ENCODE data around the gene CPNE2.

CPNE2 gene

DNA sequence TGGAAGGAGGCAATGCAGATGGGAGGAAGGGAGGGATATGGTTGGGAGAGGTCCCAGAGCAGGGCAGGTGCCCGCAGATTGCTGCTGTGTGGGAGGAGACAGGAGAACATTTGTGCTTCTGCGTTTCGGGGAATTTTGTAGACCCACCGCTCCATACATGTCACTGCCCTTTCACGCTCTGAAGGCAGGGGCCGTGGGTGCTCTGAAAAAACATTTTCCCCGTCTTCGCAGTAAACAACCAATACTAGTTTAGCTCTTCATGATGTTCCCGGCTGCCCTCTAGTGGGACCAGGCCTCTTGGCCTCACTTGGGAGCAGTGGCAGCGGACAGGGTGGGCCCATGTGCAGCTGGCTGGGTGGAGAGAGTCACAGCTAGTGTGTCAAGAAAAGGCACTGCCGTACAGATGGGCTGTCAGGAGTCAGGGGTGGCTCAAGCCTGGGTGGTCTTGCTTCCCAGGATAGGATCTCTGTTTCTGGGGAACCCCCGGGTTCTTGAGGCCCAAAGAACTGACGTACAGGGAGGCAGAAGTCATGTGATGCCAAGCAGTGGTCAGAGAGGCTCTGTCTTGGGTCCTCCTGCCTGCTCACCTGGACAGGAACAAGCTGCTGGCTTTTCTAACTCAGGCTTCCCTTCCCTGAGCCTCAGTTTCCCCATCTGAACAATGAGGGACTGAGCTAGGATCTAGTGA, 46.5 kb upstream of the CPNE2 start:
- no peaks in the 10 kb centered on the region for H3K27me3 ChIP-seq (ENCODE audit: insufficient read depth, low read length, poor library complexity)
- ATAC-seq (ENCODE audit: insufficient read depth, low read depth), result no peak
- no peak overlapping the region for H3K4me3 ChIP-seq (ENCODE audit: low read depth in 1 of 2, low read length in 2 of 2)
- H3K9ac ChIP-seq (ENCODE audit: low read depth, low read length), result no peak overlapping the region
- no peak overlapping the region for H3K27ac ChIP-seq (ENCODE audit: low read length)
- H3K4me1 ChIP-seq (ENCODE audit: insufficient read depth, low read length), result peaks cover 9% of the 10 kb centered on the region
- no peaks in the 10 kb centered on the region for H3K9me3 ChIP-seq (ENCODE audit: insufficient read depth, low read length, severe bottlenecking)
- H3K4me2 ChIP-seq (ENCODE audit: insufficient read depth, low read length), result no peak overlapping the region
- TF ChIP-seq, protein P1, sequence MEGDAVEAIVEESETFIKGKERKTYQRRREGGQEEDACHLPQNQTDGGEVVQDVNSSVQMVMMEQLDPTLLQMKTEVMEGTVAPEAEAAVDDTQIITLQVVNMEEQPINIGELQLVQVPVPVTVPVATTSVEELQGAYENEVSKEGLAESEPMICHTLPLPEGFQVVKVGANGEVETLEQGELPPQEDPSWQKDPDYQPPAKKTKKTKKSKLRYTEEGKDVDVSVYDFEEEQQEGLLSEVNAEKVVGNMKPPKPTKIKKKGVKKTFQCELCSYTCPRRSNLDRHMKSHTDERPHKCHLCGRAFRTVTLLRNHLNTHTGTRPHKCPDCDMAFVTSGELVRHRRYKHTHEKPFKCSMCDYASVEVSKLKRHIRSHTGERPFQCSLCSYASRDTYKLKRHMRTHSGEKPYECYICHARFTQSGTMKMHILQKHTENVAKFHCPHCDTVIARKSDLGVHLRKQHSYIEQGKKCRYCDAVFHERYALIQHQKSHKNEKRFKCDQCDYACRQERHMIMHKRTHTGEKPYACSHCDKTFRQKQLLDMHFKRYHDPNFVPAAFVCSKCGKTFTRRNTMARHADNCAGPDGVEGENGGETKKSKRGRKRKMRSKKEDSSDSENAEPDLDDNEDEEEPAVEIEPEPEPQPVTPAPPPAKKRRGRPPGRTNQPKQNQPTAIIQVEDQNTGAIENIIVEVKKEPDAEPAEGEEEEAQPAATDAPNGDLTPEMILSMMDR (IDR thresholded peaks at IDR 0.05; ENCODE audit: borderline replicate concordance, extremely low read depth, low read length, poor library complexity, severe bottlenecking), result no peak
- no peak for TF ChIP-seq EZH2 (IDR thresholded peaks at IDR 0.05; ENCODE audit: borderline replicate concordance, low read depth, low read length, severe bottlenecking)
- no peak for DNase-seq
- no peaks in the 10 kb centered on the region for H3K79me2 ChIP-seq (ENCODE audit: insufficient read depth, low read length)
- H3K36me3 ChIP-seq (ENCODE audit: insufficient read depth, low read length), result no peaks in the 10 kb centered on the region
- no peak overlapping the region for H2AFZ ChIP-seq (ENCODE audit: low read depth, low read length)
- no peaks in the 10 kb centered on the region for H4K20me1 ChIP-seq (ENCODE audit: insufficient read depth, low read length)

DNA sequence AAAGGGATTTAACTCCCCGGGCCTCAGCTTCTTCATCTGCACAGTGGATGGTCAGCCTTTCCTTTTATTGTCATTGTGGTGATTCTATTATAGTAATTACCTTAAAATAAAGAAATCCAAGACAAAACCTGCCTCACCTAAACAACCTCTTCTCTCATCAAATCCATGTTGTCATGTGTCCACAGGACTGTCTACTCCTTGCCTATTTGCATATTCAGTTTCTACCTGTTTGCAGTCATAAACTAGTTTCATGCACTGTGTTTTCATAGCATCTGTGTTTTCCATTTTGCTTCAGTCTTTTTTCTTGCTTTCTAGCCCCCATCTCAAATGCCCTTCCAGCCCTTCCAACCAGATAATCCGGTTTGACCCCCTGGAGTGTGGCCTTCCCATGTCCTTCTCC, 44.3 kb upstream of the CPNE2 start:
- Histone ChIP-seq H3K4me3 (ENCODE audit: low read depth in 1 of 2, low read length in 2 of 2) (no peak overlapping the region), H3K9me3 (ENCODE audit: insufficient read depth, low read length, severe bottlenecking) (no peaks in the 10 kb centered on the region), H3K4me2 (ENCODE audit: insufficient read depth, low read length) (no peak overlapping the region), H3K36me3 (ENCODE audit: insufficient read depth, low read length) (no peaks in the 10 kb centered on the region), H4K20me1 (ENCODE audit: insufficient read depth, low read length) (no peaks in the 10 kb centered on the region), H3K79me2 (ENCODE audit: insufficient read depth, low read length) (no peaks in the 10 kb centered on the region), H3K9ac (ENCODE audit: low read depth, low read length) (no peak overlapping the region), H3K4me1 (ENCODE audit: insufficient read depth, low read length) (no peaks in the 10 kb centered on the region), H2AFZ (ENCODE audit: low read depth, low read length) (no peak overlapping the region), H3K27me3 (ENCODE audit: insufficient read depth, low read length, poor library complexity) (no peaks in the 10 kb centered on the region), H3K27ac (ENCODE audit: low read length) (no peak overlapping the region)
- DNase-seq (no peak), ATAC-seq (ENCODE audit: insufficient read depth, low read depth) (no peak)
- TF ChIP-seq, protein P1 (IDR thresholded peaks at IDR 0.05; ENCODE audit: borderline replicate concordance, extremely low read depth, low read length, poor library complexity, severe bottlenecking), result no peak
- TF ChIP-seq EZH2 (IDR thresholded peaks at IDR 0.05; ENCODE audit: borderline replicate concordance, low read depth, low read length, severe bottlenecking), result no peak

DNA sequence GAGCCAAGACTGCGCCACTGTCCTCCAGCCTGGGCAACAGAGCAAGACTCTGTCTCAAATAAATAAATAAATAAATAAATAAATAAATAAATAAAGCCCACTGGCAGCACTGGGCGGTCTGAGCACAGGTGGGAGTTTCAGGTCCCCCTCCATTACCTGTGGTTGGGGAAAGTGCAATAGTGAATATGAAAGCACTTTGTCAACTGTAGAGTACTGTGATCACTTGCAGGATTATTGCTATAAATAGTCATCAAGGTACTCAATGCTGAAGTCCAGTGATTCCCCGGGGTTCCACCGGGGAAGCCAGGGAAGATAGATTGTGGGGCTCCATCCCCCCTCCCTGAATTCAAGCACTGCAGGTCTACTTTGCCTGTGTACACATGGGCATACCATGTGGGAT, 42.7 kb upstream of the CPNE2 start:
- no peak overlapping the region for H3K27ac ChIP-seq (ENCODE audit: low read length)
- no peak for ATAC-seq (ENCODE audit: insufficient read depth, low read depth)
- no peaks in the 10 kb centered on the region for H3K36me3 ChIP-seq (ENCODE audit: insufficient read depth, low read length)
- H4K20me1 ChIP-seq (ENCODE audit: insufficient read depth, low read length), result no peaks in the 10 kb centered on the region
- no peaks in the 10 kb centered on the region for H3K4me1 ChIP-seq (ENCODE audit: insufficient read depth, low read length)
- no peaks in the 10 kb centered on the region for H3K9me3 ChIP-seq (ENCODE audit: insufficient read depth, low read length, severe bottlenecking)
- H3K9ac ChIP-seq (ENCODE audit: low read depth, low read length), result no peak overlapping the region
- H3K79me2 ChIP-seq (ENCODE audit: insufficient read depth, low read length), result no peaks in the 10 kb centered on the region
- no peak for TF ChIP-seq EZH2 (IDR thresholded peaks at IDR 0.05; ENCODE audit: borderline replicate concordance, low read depth, low read length, severe bottlenecking)
- DNase-seq, result no peak
- H3K27me3 ChIP-seq (ENCODE audit: insufficient read depth, low read length, poor library complexity), result no peaks in the 10 kb centered on the region
- no peak overlapping the region for H3K4me2 ChIP-seq (ENCODE audit: insufficient read depth, low read length)
- no peak overlapping the region for H2AFZ ChIP-seq (ENCODE audit: low read depth, low read length)
- H3K4me3 ChIP-seq (ENCODE audit: low read depth in 1 of 2, low read length in 2 of 2), result no peak overlapping the region

DNA sequence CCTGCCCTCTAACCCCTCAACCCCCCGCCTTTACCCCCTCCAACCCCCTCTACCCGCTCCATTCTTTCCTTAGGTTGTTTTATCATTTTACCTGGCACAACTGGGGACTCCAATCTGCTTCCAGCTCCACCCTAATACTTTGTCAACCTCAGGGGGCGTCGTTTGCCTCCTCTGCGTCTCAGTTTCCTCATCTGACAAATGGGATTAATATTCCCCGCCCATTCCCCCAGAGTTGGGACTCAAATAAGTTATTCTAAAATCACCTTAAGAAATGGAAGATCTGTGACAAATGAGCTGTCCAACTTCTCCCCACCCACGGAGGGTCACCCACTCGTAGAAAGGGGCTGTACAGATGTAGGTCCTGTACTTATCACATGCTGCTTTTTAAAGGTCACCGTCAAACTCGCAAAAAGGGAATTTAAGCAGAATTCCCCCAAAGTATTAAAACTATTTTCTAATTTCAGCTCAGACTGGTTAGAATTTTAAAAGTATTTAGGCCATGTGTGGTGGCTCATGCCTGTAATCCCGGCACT, 40.6 kb upstream of the CPNE2 start:
- no peaks in the 10 kb centered on the region for H3K79me2 ChIP-seq (ENCODE audit: insufficient read depth, low read length)
- no peak for DNase-seq
- no peak for ATAC-seq (ENCODE audit: insufficient read depth, low read depth)
- no peaks in the 10 kb centered on the region for H3K27me3 ChIP-seq (ENCODE audit: insufficient read depth, low read length, poor library complexity)
- H3K4me3 ChIP-seq (ENCODE audit: low read depth in 1 of 2, low read length in 2 of 2), result no peak overlapping the region
- H3K36me3 ChIP-seq (ENCODE audit: insufficient read depth, low read length), result no peaks in the 10 kb centered on the region
- TF ChIP-seq EZH2 (IDR thresholded peaks at IDR 0.05; ENCODE audit: borderline replicate concordance, low read depth, low read length, severe bottlenecking), result no peak
- TF ChIP-seq, protein P1 (IDR thresholded peaks at IDR 0.05; ENCODE audit: borderline replicate concordance, extremely low read depth, low read length, poor library complexity, severe bottlenecking), result no peak
- no peak overlapping the region for H3K4me2 ChIP-seq (ENCODE audit: insufficient read depth, low read length)
- no peak overlapping the region for H2AFZ ChIP-seq (ENCODE audit: low read depth, low read length)
- H3K9me3 ChIP-seq (ENCODE audit: insufficient read depth, low read length, severe bottlenecking), result no peaks in the 10 kb centered on the region
- H4K20me1 ChIP-seq (ENCODE audit: insufficient read depth, low read length), result no peaks in the 10 kb centered on the region
- H3K4me1 ChIP-seq (ENCODE audit: insufficient read depth, low read length), result no peaks in the 10 kb centered on the region
- H3K9ac ChIP-seq (ENCODE audit: low read depth, low read length), result no peak overlapping the region
- no peak overlapping the region for H3K27ac ChIP-seq (ENCODE audit: low read length)

Measured in DND-41 (cell line).